WTC11 (cell line): ENCODE measurements around the gene PIK3R6.

Experiments used
- ELF4 ChIP-seq: sonication (generic); formaldehyde crosslinking; IDR thresholded peaks from 2 replicates; pipeline ENCODE4 v1.8.1; 2022; ENCODE audit warnings: low read depth, mild to moderate bottlenecking, moderate library complexity, missing genetic modification reagents
- ESRRA ChIP-seq: sonication (generic); formaldehyde crosslinking; IDR thresholded peaks from 2 replicates; pipeline ENCODE4 v1.8.1; 2022; ENCODE audit warnings: mild to moderate bottlenecking, missing genetic modification reagents, borderline replicate concordance
- GABPB1 ChIP-seq: sonication (generic); formaldehyde crosslinking; IDR thresholded peaks from 2 replicates; pipeline ENCODE4 v1.8.1; 2023; ENCODE audit warnings: mild to moderate bottlenecking, missing genetic modification reagents
- TEAD4 ChIP-seq: sonication (generic); formaldehyde crosslinking; IDR thresholded peaks from 2 replicates; pipeline ENCODE4 v1.8.0; 2022; ENCODE audit warnings: mild to moderate bottlenecking, missing genetic modification reagents
- ZNF263 ChIP-seq: sonication (generic); formaldehyde crosslinking; IDR thresholded peaks from 2 replicates; pipeline ENCODE4 v1.8.1; 2022; ENCODE audit warnings: low read depth, mild to moderate bottlenecking, moderate library complexity, missing genetic modification reagents
- TF ChIP-seq, protein P1 (sequence below): fragments of 200-600 bp; IDR thresholded peaks from 2 replicates; pipeline ENCODE4 v1.8.0; 2022; ENCODE audit warnings: antibody characterized with exemption
- TF ChIP-seq, protein P2 (sequence below): sonication (generic); formaldehyde crosslinking; IDR thresholded peaks from 2 replicates; pipeline ENCODE4 v1.8.1; 2022; ENCODE audit warnings: mild to moderate bottlenecking, missing genetic modification reagents, moderate library complexity, borderline replicate concordance
- TF ChIP-seq, protein P3 (sequence below): sonication (generic); formaldehyde crosslinking; IDR thresholded peaks from 2 replicates; pipeline ENCODE4 v1.8.1; 2023; ENCODE audit warnings: mild to moderate bottlenecking, missing genetic modification reagents, borderline replicate concordance

DNA sequence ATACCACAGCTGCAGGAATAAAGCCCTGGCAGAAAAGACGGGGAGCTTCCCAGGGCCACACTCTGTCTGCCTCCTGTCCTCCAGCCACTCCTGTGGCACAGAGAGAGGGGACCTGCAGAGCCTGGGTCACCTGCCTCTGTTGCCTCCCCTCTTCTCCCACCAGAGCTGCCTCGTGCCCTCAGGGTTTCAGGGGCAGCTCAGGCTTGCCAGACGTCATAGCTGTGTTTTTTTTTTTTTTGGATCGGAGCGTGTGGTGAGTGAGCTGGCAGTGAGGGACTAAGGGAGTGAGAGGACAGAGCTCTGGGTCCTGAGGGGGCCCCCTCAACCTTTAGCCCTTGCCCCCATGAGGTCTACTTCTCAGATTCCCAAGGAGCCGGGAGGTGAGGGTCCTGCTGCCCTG lies 2.1 kb downstream of the PIK3R6 start:
- no peak for TF ChIP-seq GABPB1 (CRISPR knock-in tag)
- TF ChIP-seq, protein P1, sequence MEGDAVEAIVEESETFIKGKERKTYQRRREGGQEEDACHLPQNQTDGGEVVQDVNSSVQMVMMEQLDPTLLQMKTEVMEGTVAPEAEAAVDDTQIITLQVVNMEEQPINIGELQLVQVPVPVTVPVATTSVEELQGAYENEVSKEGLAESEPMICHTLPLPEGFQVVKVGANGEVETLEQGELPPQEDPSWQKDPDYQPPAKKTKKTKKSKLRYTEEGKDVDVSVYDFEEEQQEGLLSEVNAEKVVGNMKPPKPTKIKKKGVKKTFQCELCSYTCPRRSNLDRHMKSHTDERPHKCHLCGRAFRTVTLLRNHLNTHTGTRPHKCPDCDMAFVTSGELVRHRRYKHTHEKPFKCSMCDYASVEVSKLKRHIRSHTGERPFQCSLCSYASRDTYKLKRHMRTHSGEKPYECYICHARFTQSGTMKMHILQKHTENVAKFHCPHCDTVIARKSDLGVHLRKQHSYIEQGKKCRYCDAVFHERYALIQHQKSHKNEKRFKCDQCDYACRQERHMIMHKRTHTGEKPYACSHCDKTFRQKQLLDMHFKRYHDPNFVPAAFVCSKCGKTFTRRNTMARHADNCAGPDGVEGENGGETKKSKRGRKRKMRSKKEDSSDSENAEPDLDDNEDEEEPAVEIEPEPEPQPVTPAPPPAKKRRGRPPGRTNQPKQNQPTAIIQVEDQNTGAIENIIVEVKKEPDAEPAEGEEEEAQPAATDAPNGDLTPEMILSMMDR: no peak
- no peak for TF ChIP-seq TEAD4 (CRISPR knock-in tag)
- no peak for TF ChIP-seq ZNF263 (CRISPR knock-in tag)
- TF ChIP-seq ESRRA (CRISPR knock-in tag): no peak
- no peak for TF ChIP-seq ELF4 (CRISPR knock-in tag)
- TF ChIP-seq, protein P2, sequence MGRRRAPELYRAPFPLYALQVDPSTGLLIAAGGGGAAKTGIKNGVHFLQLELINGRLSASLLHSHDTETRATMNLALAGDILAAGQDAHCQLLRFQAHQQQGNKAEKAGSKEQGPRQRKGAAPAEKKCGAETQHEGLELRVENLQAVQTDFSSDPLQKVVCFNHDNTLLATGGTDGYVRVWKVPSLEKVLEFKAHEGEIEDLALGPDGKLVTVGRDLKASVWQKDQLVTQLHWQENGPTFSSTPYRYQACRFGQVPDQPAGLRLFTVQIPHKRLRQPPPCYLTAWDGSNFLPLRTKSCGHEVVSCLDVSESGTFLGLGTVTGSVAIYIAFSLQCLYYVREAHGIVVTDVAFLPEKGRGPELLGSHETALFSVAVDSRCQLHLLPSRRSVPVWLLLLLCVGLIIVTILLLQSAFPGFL: no peak
- TF ChIP-seq, protein P3, sequence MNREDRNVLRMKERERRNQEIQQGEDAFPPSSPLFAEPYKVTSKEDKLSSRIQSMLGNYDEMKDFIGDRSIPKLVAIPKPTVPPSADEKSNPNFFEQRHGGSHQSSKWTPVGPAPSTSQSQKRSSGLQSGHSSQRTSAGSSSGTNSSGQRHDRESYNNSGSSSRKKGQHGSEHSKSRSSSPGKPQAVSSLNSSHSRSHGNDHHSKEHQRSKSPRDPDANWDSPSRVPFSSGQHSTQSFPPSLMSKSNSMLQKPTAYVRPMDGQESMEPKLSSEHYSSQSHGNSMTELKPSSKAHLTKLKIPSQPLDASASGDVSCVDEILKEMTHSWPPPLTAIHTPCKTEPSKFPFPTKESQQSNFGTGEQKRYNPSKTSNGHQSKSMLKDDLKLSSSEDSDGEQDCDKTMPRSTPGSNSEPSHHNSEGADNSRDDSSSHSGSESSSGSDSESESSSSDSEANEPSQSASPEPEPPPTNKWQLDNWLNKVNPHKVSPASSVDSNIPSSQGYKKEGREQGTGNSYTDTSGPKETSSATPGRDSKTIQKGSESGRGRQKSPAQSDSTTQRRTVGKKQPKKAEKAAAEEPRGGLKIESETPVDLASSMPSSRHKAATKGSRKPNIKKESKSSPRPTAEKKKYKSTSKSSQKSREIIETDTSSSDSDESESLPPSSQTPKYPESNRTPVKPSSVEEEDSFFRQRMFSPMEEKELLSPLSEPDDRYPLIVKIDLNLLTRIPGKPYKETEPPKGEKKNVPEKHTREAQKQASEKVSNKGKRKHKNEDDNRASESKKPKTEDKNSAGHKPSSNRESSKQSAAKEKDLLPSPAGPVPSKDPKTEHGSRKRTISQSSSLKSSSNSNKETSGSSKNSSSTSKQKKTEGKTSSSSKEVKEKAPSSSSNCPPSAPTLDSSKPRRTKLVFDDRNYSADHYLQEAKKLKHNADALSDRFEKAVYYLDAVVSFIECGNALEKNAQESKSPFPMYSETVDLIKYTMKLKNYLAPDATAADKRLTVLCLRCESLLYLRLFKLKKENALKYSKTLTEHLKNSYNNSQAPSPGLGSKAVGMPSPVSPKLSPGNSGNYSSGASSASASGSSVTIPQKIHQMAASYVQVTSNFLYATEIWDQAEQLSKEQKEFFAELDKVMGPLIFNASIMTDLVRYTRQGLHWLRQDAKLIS (CRISPR knock-in tag): no peak
